ENCODE measurements around the gene CSNK1G1. TPM values are rescaled to one million over a fixed set of nuclear protein-coding genes. Genes with fewer than 3 reads are reported as not detected.
A peak's percentile ranks its signal among the peaks of the same experiment; 100 is the strongest.

The CSNK1G1 gene
- total RNA-seq, 1 experiment from 2014 or later, result 27.4 TPM

- ChIA-PET CTCF (interaction anchor here (0.5 kb wide), 1 partner anchor 18 kb away, joined by 4 read pairs; the partner anchor contains the start of gene TRIP4), POLR2A (ENCODE audit: low non-redundant PET) (interaction anchor here (0.7 kb wide), 2 partner anchors 11 to 1064 kb away, joined by 5 to 17 read pairs; no protein-coding TSS in a partner anchor)
- intact Hi-C loops (cut with micrococcal nuclease; ENCODE audit: unreplicated experiment), result no loop called here
- TF ChIP-seq CTCF (conservative IDR thresholded peaks at IDR 0.05; ENCODE audit: low read depth, low read length), result no peak
- TF ChIP-seq EZH2 (IDR thresholded peaks at IDR 0.05; ENCODE audit: borderline replicate concordance, low read depth, low read length, poor library complexity, severe bottlenecking), result no peak
- H3K27me3 ChIP-seq (replicated peaks; ENCODE audit: insufficient read depth, low read depth, low read length, poor library complexity), result no peaks in the 10 kb centered on the region
- H3K27ac ChIP-seq (ENCODE audit: low read depth, low read length, poor library complexity, severe bottlenecking), result no peak overlapping the region
- BruUV-seq (replicated peaks), result no TSS peak
- H3K4me1 ChIP-seq (ENCODE audit: insufficient read depth, low read length, poor library complexity, severe bottlenecking), result no peaks in the 10 kb centered on the region
- DNase-seq (ENCODE audit: low spot score), result no peak
- H3K36me3 ChIP-seq (ENCODE audit: insufficient read depth, low read length, poor library complexity, severe bottlenecking), result peaks cover 33% of the 10 kb centered on the region
- no peak overlapping the region for H3K4me3 ChIP-seq (ENCODE audit: low read depth, low read length, poor library complexity, severe bottlenecking)
- H3K9me3 ChIP-seq (ENCODE audit: low read depth, low read length, poor library complexity, severe bottlenecking), result no peaks in the 10 kb centered on the region
Measured at GRCh38 chr15:64369078-64369607, 13.2 kb upstream of the CSNK1G1 start.

GRCh38 chr15:64361259-64361658 is 5.3 kb upstream of the CSNK1G1 start:
- Histone ChIP-seq H3K4me1 (ENCODE audit: insufficient read depth, low read length, poor library complexity, severe bottlenecking) (peaks cover 6% of the 10 kb centered on the region), H3K9me3 (ENCODE audit: low read depth, low read length, poor library complexity, severe bottlenecking) (no peaks in the 10 kb centered on the region), H3K27me3 (replicated peaks; ENCODE audit: insufficient read depth, low read depth, low read length, poor library complexity) (no peaks in the 10 kb centered on the region), H3K4me3 (ENCODE audit: low read depth, low read length, poor library complexity, severe bottlenecking) (no peak overlapping the region), H3K36me3 (ENCODE audit: insufficient read depth, low read length, poor library complexity, severe bottlenecking) (peaks cover 19% of the 10 kb centered on the region), H3K27ac (ENCODE audit: low read depth, low read length, poor library complexity, severe bottlenecking) (no peak overlapping the region)
- intact Hi-C loops (cut with micrococcal nuclease; ENCODE audit: unreplicated experiment), result no loop called here
- BruUV-seq (replicated peaks), result no TSS peak
- ChIA-PET CTCF (no interaction called here), POLR2A (ENCODE audit: low non-redundant PET) (no interaction called here)
- TF ChIP-seq CTCF (conservative IDR thresholded peaks at IDR 0.05; ENCODE audit: low read depth, low read length) (no peak), EZH2 (IDR thresholded peaks at IDR 0.05; ENCODE audit: borderline replicate concordance, low read depth, low read length, poor library complexity, severe bottlenecking) (no peak)
- DNase-seq (ENCODE audit: low spot score), result no peak

- H3K4me3 ChIP-seq (ENCODE audit: low read depth, low read length, poor library complexity, severe bottlenecking), result peak overlapping the region; percentile 94
- no peaks in the 10 kb centered on the region for H3K9me3 ChIP-seq (ENCODE audit: low read depth, low read length, poor library complexity, severe bottlenecking)
- intact Hi-C loops (cut with micrococcal nuclease; ENCODE audit: unreplicated experiment), result loop anchor here (1.0 kb wide), 2 partner anchors 147 to 193 kb away; partner anchors contain the start of gene PPIB
- no peak for DNase-seq (ENCODE audit: low spot score)
- no peaks in the 10 kb centered on the region for H3K36me3 ChIP-seq (ENCODE audit: insufficient read depth, low read length, poor library complexity, severe bottlenecking)
- POLR2A ChIA-PET (ENCODE audit: low non-redundant PET), result interaction anchor here (0.5 kb wide), 1 partner anchor 103 kb away, joined by 3 read pairs; no protein-coding TSS in a partner anchor
- no peaks in the 10 kb centered on the region for H3K27me3 ChIP-seq (replicated peaks; ENCODE audit: insufficient read depth, low read depth, low read length, poor library complexity)
- H3K4me1 ChIP-seq (ENCODE audit: insufficient read depth, low read length, poor library complexity, severe bottlenecking), result peaks cover 18% of the 10 kb centered on the region
- CTCF ChIA-PET, result interaction anchor here (0.6 to 1.4 kb wide), 2 partner anchors 148 to 204 kb away, joined by 3 to 4 read pairs; no protein-coding TSS in a partner anchor
- no TSS peak for BruUV-seq (replicated peaks)
- no peak for TF ChIP-seq CTCF (conservative IDR thresholded peaks at IDR 0.05; ENCODE audit: low read depth, low read length)
- TF ChIP-seq EZH2 (IDR thresholded peaks at IDR 0.05; ENCODE audit: borderline replicate concordance, low read depth, low read length, poor library complexity, severe bottlenecking), result no peak
- H3K27ac ChIP-seq (ENCODE audit: low read depth, low read length, poor library complexity, severe bottlenecking), result peak overlapping the region; percentile 65
Measured at GRCh38 chr15:64356710-64357040, 702 bp upstream of the CSNK1G1 start.
